ENCODE data around the gene MRTFA. TPM values are rescaled to one million over a fixed set of nuclear protein-coding genes. Genes with fewer than 3 reads are reported as not detected.

MRTFA gene
- polyA plus RNA-seq, 2 of the 4 experiments (the other 2 are of a cell fraction): 6.8 to 48.3 TPM

DNA sequence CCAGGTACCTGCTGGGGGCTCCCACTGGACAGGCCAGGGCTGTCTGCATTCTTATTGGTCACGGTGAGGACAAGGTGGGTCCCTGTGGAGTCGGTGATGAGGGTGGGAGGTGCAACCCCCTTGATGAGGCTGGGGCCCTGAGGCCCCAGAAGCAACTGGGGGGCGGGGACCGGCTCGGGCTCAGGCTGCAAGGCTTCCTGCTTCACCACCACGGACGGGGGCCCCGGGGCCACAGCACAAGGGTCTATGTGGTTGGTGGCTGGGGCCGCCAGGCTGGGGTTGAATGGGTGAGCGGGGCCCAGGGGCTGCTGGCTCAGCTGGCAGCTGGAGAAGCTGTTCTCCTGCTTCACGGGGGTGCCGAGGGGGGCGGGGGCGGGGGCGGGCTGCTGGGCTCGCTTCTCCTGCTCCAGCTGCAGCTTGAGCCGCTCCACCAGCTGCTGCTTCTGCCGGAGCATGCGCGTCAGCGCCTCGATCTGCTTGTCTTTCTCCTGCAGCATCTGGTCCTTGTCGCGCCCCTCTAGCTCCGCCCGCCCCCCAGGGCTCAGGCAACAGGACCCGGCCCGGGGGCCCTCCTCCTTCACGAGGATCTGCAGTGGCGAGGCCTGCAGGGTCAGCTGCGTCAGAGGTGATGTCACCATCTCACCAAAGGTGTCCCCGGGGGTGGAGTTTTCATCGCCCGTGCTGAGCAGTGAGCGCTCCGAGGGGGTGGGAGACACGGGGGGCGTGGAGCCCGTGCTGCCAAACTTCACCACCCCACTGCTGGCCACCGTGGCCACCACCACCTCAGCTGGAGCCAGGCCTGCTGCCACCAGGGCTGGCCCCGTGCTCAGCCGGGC is 217.9 kb downstream of the MRTFA start:
- no peak for FAIRE-seq
- no peak overlapping the region for H3K4me3 ChIP-seq
- POLR2A ChIA-PET: interaction anchor here (0.6 kb wide), 1 partner anchor 328 kb away, joined by 3 read pairs; no protein-coding TSS in a partner anchor
- no peaks in the 10 kb centered on the region for H3K9me3 ChIP-seq
- CTCF ChIA-PET: interaction anchor here (0.9 kb wide), 1 partner anchor 9 kb away, joined by 4 read pairs; no protein-coding TSS in a partner anchor
- DNase-seq (ENCODE audit: low read depth in 1 of 2, low spot score in 1 of 2): no peak
- H3K4me1 ChIP-seq: no peaks in the 10 kb centered on the region
- no peak overlapping the region for H3K4me2 ChIP-seq
- TF ChIP-seq PHF8 (IDR thresholded peaks at IDR 0.05; ENCODE audit: borderline replicate concordance, low read depth): no peak
- TF ChIP-seq, protein P1, sequence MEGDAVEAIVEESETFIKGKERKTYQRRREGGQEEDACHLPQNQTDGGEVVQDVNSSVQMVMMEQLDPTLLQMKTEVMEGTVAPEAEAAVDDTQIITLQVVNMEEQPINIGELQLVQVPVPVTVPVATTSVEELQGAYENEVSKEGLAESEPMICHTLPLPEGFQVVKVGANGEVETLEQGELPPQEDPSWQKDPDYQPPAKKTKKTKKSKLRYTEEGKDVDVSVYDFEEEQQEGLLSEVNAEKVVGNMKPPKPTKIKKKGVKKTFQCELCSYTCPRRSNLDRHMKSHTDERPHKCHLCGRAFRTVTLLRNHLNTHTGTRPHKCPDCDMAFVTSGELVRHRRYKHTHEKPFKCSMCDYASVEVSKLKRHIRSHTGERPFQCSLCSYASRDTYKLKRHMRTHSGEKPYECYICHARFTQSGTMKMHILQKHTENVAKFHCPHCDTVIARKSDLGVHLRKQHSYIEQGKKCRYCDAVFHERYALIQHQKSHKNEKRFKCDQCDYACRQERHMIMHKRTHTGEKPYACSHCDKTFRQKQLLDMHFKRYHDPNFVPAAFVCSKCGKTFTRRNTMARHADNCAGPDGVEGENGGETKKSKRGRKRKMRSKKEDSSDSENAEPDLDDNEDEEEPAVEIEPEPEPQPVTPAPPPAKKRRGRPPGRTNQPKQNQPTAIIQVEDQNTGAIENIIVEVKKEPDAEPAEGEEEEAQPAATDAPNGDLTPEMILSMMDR (IDR thresholded peaks at IDR 0.05): no peak
- no peak overlapping the region for H3K27ac ChIP-seq
- WGBS (ENCODE audit: missing lambda C conversion rate): 98% methylated on average over 14 of the region's 42 CpGs
- ATAC-seq: no peak

DNA sequence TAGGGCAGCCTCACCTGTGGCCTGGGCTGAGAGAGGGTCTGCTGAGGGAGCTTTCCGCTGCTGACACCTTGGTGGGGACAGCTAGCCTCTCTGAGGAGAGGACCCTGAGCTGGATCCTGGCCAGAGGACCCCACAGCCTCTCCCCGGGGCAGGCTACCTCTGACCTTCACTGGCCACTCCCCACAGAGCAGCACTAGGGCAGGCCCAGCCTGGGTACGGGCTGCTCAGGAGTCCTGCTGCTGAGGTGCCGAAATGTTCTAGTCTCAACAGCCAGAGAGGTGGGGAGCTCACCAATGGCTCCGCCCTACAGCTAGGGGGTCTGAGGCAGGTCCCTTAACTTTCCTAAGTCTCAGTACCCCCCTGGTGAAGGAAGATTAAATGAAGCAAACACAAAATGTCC is 218.6 kb downstream of the MRTFA start:
- Histone ChIP-seq H3K4me3 (no peak overlapping the region), H3K27ac (no peak overlapping the region), H3K4me1 (no peaks in the 10 kb centered on the region), H3K9me3 (no peaks in the 10 kb centered on the region), H3K4me2 (no peak overlapping the region)
- DNase-seq (ENCODE audit: low read depth in 1 of 2, low spot score in 1 of 2) (no peak), ATAC-seq (no peak), FAIRE-seq (no peak)
- CTCF ChIA-PET: no interaction called here
- POLR2A ChIA-PET: interaction anchor here (0.6 kb wide), 1 partner anchor 329 kb away, joined by 3 read pairs; no protein-coding TSS in a partner anchor
- 91% methylated on average over 3 of the region's 5 CpGs for WGBS (ENCODE audit: missing lambda C conversion rate)
- no peak for TF ChIP-seq TFCP2L1 (CRISPR knock-in tag; IDR thresholded peaks at IDR 0.05)
- no peak for TF ChIP-seq HOXB13 (CRISPR knock-in tag; IDR thresholded peaks at IDR 0.05; ENCODE audit: low read depth)
- no peak for TF ChIP-seq CBX8 (IDR thresholded peaks at IDR 0.05)
- TF ChIP-seq GATA3 (IDR thresholded peaks at IDR 0.05; ENCODE audit: borderline replicate concordance): no peak
- TF ChIP-seq, protein P2, sequence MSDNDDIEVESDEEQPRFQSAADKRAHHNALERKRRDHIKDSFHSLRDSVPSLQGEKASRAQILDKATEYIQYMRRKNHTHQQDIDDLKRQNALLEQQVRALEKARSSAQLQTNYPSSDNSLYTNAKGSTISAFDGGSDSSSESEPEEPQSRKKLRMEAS (IDR thresholded peaks at IDR 0.05): no peak
- no peak for TF ChIP-seq EHMT2 (IDR thresholded peaks at IDR 0.05; ENCODE audit: low read depth)
- TF ChIP-seq JUN (IDR thresholded peaks at IDR 0.05): no peak
- TF ChIP-seq CHD4 (IDR thresholded peaks at IDR 0.05; ENCODE audit: borderline replicate concordance): no peak
- TF ChIP-seq KDM5A (IDR thresholded peaks at IDR 0.05): no peak
- TF ChIP-seq ZSCAN20 (CRISPR knock-in tag; IDR thresholded peaks at IDR 0.05): no peak
- TF ChIP-seq HOXA7 (CRISPR knock-in tag; IDR thresholded peaks at IDR 0.05): no peak
- TF ChIP-seq EP300 (IDR thresholded peaks at IDR 0.05): no peak
- TF ChIP-seq CEBPB (IDR thresholded peaks at IDR 0.05): no peak
- TF ChIP-seq BHLHE40 (IDR thresholded peaks at IDR 0.05; ENCODE audit: low read depth, low read length): no peak
- no peak for TF ChIP-seq RCOR1 (IDR thresholded peaks at IDR 0.05; ENCODE audit: low read depth, low read length)
- no peak for TF ChIP-seq ZNF302 (CRISPR knock-in tag; IDR thresholded peaks at IDR 0.05)
- TF ChIP-seq, protein P3, sequence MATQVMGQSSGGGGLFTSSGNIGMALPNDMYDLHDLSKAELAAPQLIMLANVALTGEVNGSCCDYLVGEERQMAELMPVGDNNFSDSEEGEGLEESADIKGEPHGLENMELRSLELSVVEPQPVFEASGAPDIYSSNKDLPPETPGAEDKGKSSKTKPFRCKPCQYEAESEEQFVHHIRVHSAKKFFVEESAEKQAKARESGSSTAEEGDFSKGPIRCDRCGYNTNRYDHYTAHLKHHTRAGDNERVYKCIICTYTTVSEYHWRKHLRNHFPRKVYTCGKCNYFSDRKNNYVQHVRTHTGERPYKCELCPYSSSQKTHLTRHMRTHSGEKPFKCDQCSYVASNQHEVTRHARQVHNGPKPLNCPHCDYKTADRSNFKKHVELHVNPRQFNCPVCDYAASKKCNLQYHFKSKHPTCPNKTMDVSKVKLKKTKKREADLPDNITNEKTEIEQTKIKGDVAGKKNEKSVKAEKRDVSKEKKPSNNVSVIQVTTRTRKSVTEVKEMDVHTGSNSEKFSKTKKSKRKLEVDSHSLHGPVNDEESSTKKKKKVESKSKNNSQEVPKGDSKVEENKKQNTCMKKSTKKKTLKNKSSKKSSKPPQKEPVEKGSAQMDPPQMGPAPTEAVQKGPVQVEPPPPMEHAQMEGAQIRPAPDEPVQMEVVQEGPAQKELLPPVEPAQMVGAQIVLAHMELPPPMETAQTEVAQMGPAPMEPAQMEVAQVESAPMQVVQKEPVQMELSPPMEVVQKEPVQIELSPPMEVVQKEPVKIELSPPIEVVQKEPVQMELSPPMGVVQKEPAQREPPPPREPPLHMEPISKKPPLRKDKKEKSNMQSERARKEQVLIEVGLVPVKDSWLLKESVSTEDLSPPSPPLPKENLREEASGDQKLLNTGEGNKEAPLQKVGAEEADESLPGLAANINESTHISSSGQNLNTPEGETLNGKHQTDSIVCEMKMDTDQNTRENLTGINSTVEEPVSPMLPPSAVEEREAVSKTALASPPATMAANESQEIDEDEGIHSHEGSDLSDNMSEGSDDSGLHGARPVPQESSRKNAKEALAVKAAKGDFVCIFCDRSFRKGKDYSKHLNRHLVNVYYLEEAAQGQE (IDR thresholded peaks at IDR 0.05): no peak
- TF ChIP-seq ZC3H11A (IDR thresholded peaks at IDR 0.05): no peak
- TF ChIP-seq HEYL (CRISPR knock-in tag; IDR thresholded peaks at IDR 0.05): no peak
- TF ChIP-seq ESRRA (IDR thresholded peaks at IDR 0.05; ENCODE audit: borderline replicate concordance, low read length): no peak

All from A549 (cell line).